Vagina (tissue), 2 donors: ENCODE measurements around the gene MAD1L1. TPM values are rescaled to one million over a fixed set of nuclear protein-coding genes. Genes with fewer than 3 reads are reported as not detected.
A peak's percentile ranks its signal among the peaks of the same experiment; 100 is the strongest.
"Not testable (repeated sequence)": the region's sequence is repeated elsewhere in the genome, so short reads cannot be mapped to it uniquely, and the experiment has no call there.

ENCODE experiments used
- DNase-seq, 2 donors: peaks; one replicate each; pipeline ENCODE4 v3.0.0-alpha.2; 2017; ENCODE audit errors: extremely low spot score in 2 of 2
- H3K27ac ChIP-seq: fragments of 200-600 bp; sonication (generic); one replicate; pipeline ENCODE4 v1.5.1; 2019
- H3K27me3 ChIP-seq: fragments of 200-600 bp; sonication (generic); one replicate; pipeline ENCODE4 v1.5.1; 2019
- H3K36me3 ChIP-seq, 2 donors: fragments of 200-600 bp; sonication (generic); one replicate each; pipeline ENCODE4 v1.5.1; 2017 to 2019
- H3K4me1 ChIP-seq: fragments of 200-600 bp; sonication (generic); one replicate; pipeline ENCODE4 v1.5.1; 2019
- H3K4me3 ChIP-seq, 2 donors: fragments of 200-600 bp; sonication (generic); 1 replicate in 1 of 2; 2 replicates in 1 of 2; pipeline ENCODE4 v1.5.1; 2016 to 2019
- H3K9me3 ChIP-seq: fragments of 200-600 bp; sonication (generic); one replicate; pipeline ENCODE4 v1.5.1; 2019
- POLR2A ChIP-seq, 2 donors: fragments of 450-650 bp; IDR thresholded peaks; one replicate each; pipeline ENCODE4 v1.6.1; 2017; ENCODE audit warnings: antibody characterized with exemption in 2 of 2, mild to moderate bottlenecking in 2 of 2, moderate library complexity in 2 of 2
- POLR2AphosphoS5 ChIP-seq, 2 donors: sonication (generic); formaldehyde crosslinking; IDR thresholded peaks; one replicate each; pipeline ENCODE4 v1.9.0; 2017; ENCODE audit warnings: antibody characterized with exemption in 2 of 2, mild to moderate bottlenecking in 2 of 2, low read depth in 1 of 2; ENCODE audit not compliant: insufficient read depth in 1 of 2
- intact Hi-C: fragments of 100-400 bp; cut with DNase I; formaldehyde crosslinking; loops from one replicate; pipeline ENCODE4 v1.15.1; 2023
- total RNA-seq: library from RNA; depleted of rRNA; stranded (reverse); fragments of >200 nt; gene quantifications from one replicate; pipeline ENCODE4 v1.2.3, GENCODE V29; 2016
- TF ChIP-seq, protein P1 (sequence below), 3 experiments: fragments of 450-650 bp in 2 of 3; fragments of 200-600 bp in 1 of 3; sonication (generic) in 1 of 3; IDR thresholded peaks; one replicate each; pipeline ENCODE4 v1.5.1; 2017 to 2019; ENCODE audit warnings: antibody characterized with exemption in 3 of 3, mild to moderate bottlenecking in 2 of 3, moderate library complexity in 2 of 3

Gene MAD1L1
- total RNA-seq, 1 donor from 2014 or later = 62.4 TPM

DNA sequence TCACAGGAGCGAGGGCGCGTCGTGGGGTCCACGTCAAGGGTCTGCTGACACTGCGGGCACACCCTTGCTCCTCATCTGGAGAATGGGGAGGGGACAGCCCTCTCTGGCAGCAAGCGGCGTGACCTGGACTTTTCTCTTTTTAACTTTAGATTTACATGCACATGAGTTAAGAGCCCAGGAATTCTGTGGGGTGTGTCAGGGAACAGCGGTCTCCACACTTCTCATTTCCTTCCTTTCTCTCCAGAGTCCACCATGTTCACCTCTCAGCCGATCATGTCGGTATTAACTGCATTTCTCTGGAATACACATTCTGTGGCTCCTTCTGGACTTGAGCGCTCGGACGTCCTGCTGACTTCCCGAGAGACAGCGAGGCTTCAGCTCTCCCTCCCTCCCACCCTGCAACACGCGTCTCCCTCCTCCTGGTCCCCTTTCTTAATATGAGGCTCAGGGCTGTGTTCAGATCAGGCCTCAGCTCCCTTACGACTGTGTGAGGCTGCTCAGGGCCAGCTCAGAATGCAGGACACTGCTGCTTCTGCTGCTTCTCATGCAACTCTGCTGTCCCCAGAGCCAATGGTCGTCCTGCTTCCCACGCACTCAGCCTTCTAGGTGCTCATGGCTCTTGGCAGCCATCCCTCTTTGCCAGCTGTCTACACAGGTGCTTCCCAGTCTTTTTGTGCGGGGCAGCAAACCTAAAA, 301.3 kb downstream of the MAD1L1 start:
- Histone ChIP-seq H3K4me1 (peaks cover 10% of the 10 kb centered on the region), H3K9me3 (no peaks in the 10 kb centered on the region)
- intact Hi-C loops = no loop called here

DNA sequence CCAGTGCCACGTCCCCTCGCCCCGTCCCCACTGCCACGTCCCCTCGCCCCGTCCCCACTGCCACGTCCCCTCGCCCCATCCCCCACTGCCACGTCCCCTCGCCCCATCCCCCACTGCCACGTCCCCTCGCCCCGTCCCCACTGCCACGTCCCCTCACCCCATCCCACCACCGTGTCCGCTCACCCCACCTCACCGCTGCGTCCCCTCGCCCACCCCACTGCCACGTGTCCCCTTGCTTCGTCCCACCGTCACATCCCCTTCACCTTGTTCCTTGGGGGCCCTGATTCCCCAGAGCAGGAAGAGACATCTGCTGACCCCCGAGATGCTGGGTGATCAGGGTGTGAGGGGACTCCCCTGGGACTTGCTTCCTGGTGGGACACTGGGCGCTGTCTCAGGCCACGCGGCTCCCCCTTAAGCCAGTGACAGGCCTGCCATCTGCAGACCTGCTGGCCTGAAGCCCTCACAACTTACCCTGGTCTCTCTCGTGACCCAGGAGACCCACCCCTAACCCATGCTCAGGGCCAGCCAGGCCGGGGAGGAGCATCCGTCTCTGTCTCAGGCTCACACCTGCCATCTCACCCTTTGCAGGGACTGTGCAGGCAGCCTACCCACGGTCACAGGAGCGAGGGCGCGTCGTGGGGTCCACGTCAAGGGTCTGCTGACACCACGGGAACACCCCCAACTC, 302.2 kb downstream of the MAD1L1 start:
- H3K4me3 ChIP-seq = no peak overlapping the region
- H3K4me1 ChIP-seq = peaks cover 10% of the 10 kb centered on the region
- H3K27me3 ChIP-seq = no peaks in the 10 kb centered on the region
- H3K9me3 ChIP-seq = no peaks in the 10 kb centered on the region
- DNase-seq = no peak
- no peak for TF ChIP-seq POLR2A (IDR thresholded peaks at IDR 0.05)
- no peak for TF ChIP-seq POLR2AphosphoS5 (IDR thresholded peaks at IDR 0.05; ENCODE audit: insufficient read depth in 1 of 2, low read depth in 1 of 2)
- TF ChIP-seq, protein P1, sequence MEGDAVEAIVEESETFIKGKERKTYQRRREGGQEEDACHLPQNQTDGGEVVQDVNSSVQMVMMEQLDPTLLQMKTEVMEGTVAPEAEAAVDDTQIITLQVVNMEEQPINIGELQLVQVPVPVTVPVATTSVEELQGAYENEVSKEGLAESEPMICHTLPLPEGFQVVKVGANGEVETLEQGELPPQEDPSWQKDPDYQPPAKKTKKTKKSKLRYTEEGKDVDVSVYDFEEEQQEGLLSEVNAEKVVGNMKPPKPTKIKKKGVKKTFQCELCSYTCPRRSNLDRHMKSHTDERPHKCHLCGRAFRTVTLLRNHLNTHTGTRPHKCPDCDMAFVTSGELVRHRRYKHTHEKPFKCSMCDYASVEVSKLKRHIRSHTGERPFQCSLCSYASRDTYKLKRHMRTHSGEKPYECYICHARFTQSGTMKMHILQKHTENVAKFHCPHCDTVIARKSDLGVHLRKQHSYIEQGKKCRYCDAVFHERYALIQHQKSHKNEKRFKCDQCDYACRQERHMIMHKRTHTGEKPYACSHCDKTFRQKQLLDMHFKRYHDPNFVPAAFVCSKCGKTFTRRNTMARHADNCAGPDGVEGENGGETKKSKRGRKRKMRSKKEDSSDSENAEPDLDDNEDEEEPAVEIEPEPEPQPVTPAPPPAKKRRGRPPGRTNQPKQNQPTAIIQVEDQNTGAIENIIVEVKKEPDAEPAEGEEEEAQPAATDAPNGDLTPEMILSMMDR (IDR thresholded peaks at IDR 0.05) = no peak
- intact Hi-C loops = no loop called here
- H3K27ac ChIP-seq = peak overlapping the region; percentile 20
- H3K36me3 ChIP-seq = no peaks in the 10 kb centered on the region

More for the DNA sequence above, 301.3 kb downstream of the MAD1L1 start:
- no peak for DNase-seq
- Histone ChIP-seq H3K27me3 (no peaks in the 10 kb centered on the region), H3K4me3 (no peak overlapping the region), H3K36me3 (no peaks in the 10 kb centered on the region), H3K27ac (peak overlapping the region; percentile 20)
- TF ChIP-seq POLR2AphosphoS5 (IDR thresholded peaks at IDR 0.05; ENCODE audit: insufficient read depth in 1 of 2, low read depth in 1 of 2) (no peak), POLR2A (IDR thresholded peaks at IDR 0.05) (no peak)
- TF ChIP-seq, protein P1 (IDR thresholded peaks at IDR 0.05) = no peak

DNA sequence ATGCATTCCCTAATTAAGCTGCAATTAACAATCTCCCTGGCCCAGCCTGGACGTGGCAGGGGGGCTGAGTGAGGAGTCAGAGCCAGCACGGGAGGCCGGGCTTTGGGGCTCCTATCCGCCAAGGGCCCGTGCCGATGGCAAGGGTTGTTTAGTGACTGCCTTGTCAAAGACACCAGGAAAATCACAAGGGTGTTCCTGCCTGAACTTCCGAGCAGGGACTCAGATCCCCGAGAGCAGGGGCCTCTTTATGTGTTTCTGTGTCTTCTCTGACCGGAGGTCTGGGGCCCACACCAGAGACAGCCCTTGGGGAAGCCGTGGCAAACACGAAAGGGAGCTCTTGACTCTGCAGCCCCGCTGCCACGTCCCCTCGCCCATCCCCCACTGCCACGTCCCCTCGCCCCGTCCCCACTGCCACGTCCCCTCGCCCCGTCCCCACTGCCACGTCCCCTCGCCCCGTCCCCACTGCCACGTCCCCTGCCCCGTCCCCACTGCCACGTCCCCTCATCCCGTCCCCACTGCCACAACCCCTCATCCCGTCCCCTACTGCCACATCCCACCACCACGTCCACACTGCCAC, 303.3 kb downstream of the MAD1L1 start:
- H3K4me1 ChIP-seq, DNase-seq, H3K4me3 ChIP-seq, H3K27me3 ChIP-seq, intact Hi-C loops, H3K27ac ChIP-seq, H3K36me3 ChIP-seq, H3K9me3 ChIP-seq: not testable (repeated sequence)

DNA sequence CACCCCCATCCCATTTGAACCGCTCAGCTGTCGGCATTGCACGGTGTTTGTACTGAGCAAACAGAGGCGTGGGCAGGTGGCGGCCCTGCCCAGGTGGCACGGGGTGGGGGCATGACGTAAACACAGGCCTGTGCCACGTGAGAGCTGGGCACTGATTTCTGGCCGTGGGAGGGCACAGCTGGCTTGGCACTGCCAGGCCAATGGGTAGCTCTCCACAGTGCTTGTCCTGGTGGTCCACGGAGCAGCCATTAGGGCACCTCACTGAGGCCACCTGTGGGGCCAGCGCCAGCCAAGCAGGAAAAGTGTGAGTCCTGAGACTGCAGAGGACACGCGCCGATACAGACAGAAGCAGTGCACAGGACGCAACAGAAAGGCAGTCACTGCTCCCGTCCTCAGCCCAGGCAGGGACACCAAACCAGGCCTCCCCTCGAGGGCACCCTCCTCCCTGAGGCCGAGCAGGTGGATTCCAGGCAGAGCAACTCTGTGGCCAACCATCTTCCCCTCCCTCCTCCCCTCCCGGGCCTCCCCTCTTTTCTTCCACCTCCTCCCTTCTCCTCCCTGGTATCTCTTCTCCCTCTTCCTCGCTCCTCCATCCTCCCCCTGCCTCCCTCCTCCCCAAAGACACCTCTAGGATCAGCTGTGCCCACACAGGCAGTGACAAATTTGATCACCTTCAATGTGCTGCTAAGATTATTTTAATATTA, 303.9 kb downstream of the MAD1L1 start:
- Histone ChIP-seq H3K27me3 (no peaks in the 10 kb centered on the region), H3K4me3 (no peak overlapping the region), H3K36me3 (no peaks in the 10 kb centered on the region), H3K9me3 (no peaks in the 10 kb centered on the region), H3K4me1 (peaks cover 10% of the 10 kb centered on the region), H3K27ac (no peak overlapping the region)
- intact Hi-C loops = no loop called here
- TF ChIP-seq, protein P1 (IDR thresholded peaks at IDR 0.05) = no peak
- TF ChIP-seq POLR2A (IDR thresholded peaks at IDR 0.05) (no peak), POLR2AphosphoS5 (IDR thresholded peaks at IDR 0.05; ENCODE audit: insufficient read depth in 1 of 2, low read depth in 1 of 2) (no peak)
- DNase-seq = no peak

DNA sequence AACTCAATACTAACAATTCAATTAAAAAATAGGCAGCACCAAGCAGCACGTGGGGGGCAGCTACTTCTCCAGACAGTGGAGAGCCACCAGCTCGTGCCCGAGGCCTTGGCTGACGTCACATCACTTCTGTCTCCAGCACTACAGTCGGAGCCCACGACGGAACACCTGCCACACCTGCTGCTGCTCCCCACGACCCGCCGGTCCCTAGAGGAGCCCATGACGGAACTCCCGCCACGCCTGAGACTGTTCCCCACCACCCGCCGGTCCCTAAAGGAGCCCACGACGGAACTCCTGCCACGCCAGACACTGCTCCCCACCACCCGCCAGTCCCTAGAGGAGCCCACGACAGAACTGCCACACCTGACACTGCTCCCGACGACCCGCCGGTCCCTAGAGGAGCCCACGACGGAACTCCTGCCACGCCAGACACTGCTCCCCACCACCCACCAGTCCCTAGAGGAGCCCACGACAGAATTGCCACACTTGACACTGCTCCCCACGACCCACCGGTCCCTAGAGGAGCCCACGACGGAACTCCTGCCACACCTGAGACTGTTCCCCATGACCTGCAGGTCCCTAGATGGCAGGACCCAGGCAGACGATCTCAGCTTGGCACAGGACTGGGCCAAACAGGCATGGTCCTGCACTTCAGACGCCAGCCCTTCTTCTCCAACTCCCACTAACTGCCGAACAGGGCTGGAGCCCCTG, 304.7 kb downstream of the MAD1L1 start:
- intact Hi-C loops = no loop called here

More for the DNA sequence above, 304.7 kb downstream of the MAD1L1 start:
- Histone ChIP-seq H3K4me3 (no peak overlapping the region), H3K4me1 (peaks cover 10% of the 10 kb centered on the region), H3K9me3 (no peaks in the 10 kb centered on the region), H3K27me3 (no peaks in the 10 kb centered on the region), H3K27ac (no peak overlapping the region), H3K36me3 (no peaks in the 10 kb centered on the region)
- DNase-seq = no peak
- TF ChIP-seq POLR2A (IDR thresholded peaks at IDR 0.05) (no peak), POLR2AphosphoS5 (IDR thresholded peaks at IDR 0.05; ENCODE audit: insufficient read depth in 1 of 2, low read depth in 1 of 2) (no peak)
- TF ChIP-seq, protein P1 (IDR thresholded peaks at IDR 0.05) = no peak
